Subcutaneous adipose tissue (tissue), 4 donors: Measurements from ENCODE around the gene TTI1. TPM values are rescaled to one million over a fixed set of nuclear protein-coding genes. Genes with fewer than 3 reads are reported as not detected.

Experiments used
- total RNA-seq, 4 donors: library from RNA; depleted of rRNA; stranded (reverse); fragments of >200 nt; gene quantifications; one replicate each; pipeline ENCODE4 v1.1.0, GENCODE V29; 2016
- TF ChIP-seq, protein P1 (sequence below): fragments of 450-650 bp; IDR thresholded peaks from one replicate; pipeline ENCODE4 v1.5.1; 2016; ENCODE audit warnings: low read depth, mild to moderate bottlenecking, control low read depth, antibody characterized with exemption, moderate library complexity

The TTI1 gene
- total RNA-seq, 4 donors from 2014 or later: 9.6 to 14.8 (median 12.6) TPM

DNA sequence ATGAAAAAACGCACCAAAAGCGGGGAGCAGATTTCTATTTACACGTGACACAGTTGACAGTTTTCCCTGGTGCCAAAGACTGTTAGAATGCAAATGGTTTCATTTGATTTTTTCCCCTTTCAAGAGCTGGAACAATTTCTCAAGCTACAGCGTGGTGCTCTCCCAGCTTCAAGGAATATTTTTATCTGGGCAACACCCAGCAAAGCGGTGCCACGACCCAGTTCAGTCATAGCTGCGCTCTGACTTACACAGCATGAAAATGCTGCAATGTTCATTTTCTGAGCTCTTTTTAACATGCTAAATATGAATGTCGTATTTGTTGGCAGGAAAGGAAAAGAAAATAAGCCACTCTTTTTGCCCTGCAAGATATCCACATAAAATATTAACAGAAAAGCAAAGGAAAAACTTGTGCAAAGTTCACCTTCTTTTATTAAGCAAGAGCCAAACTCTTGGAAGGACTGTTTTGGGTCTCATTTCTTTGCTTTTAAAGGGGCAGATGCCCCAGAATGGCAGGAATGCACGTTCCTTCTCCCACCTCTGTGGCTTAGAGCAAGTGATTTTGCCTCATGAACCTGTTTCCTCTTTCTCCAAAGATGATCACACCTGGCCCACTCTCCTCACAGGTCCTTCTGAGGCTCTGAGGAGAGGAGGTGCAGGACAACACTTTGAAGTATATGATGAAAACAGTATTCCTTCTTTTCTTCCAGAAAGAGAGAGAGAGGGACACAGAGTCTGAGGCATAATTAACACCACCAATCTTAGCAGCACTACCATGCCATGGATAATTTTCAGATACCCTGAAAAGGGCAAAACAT is 47.0 kb downstream of the TTI1 start:
- TF ChIP-seq, protein P1, sequence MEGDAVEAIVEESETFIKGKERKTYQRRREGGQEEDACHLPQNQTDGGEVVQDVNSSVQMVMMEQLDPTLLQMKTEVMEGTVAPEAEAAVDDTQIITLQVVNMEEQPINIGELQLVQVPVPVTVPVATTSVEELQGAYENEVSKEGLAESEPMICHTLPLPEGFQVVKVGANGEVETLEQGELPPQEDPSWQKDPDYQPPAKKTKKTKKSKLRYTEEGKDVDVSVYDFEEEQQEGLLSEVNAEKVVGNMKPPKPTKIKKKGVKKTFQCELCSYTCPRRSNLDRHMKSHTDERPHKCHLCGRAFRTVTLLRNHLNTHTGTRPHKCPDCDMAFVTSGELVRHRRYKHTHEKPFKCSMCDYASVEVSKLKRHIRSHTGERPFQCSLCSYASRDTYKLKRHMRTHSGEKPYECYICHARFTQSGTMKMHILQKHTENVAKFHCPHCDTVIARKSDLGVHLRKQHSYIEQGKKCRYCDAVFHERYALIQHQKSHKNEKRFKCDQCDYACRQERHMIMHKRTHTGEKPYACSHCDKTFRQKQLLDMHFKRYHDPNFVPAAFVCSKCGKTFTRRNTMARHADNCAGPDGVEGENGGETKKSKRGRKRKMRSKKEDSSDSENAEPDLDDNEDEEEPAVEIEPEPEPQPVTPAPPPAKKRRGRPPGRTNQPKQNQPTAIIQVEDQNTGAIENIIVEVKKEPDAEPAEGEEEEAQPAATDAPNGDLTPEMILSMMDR: no peak

DNA sequence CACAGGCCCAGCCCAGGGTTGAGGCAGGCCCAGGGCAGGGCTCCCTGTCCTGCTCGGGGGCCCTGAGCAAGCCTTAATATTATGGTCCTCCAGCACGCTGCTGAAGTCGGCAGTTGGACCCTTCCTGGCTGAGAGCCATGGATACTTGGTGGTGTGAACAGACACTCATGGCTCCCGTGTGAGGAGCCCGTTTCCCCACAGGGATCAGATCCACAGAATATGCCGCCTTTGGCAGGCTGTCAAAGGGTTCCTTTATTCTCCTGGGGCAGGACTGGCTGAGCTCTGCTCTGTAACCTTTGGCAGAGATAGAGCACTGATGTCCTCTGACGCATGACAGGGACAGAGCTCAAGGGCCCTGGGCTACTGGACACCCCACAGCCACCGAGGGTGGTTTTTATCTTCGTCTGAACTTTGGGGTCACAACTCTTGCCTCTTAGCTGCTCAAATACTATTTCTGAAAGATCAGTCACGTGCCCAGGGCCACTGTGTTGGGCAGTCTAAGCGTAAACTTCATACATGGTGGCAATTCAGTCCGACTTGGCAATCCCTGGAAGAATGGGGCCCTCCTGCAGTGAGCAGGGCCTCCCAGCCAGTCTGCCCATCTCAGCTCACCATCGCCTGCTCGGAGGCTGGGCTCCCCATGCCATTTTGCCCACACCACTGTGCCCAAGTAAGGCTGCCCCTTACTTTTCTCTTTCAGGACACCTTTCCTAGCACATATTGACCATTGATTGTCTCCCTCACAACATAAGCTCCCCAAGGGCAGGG is 49.1 kb downstream of the TTI1 start:
- TF ChIP-seq, protein P1: no peak

DNA sequence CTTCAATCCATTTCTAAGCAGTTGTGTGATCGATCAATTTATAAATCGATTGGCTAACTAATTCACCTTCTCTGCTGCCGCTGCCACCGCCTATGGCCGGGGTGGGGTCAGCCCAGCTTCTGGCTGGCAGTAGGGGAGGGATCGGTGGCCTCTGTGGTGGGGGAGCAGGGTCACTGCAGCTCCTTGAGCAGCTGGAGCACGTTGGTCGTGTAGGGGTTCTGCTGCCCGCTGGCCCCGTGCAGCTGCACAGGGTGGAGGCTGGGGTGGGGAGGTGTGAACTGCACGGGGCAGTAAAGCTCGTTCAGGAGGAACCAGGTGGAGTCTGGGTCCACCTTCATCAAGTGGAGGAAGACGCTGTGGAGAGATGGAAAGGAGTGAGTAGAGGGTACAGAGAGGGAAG is 50.0 kb downstream of the TTI1 start:
- TF ChIP-seq, protein P1: no peak

DNA sequence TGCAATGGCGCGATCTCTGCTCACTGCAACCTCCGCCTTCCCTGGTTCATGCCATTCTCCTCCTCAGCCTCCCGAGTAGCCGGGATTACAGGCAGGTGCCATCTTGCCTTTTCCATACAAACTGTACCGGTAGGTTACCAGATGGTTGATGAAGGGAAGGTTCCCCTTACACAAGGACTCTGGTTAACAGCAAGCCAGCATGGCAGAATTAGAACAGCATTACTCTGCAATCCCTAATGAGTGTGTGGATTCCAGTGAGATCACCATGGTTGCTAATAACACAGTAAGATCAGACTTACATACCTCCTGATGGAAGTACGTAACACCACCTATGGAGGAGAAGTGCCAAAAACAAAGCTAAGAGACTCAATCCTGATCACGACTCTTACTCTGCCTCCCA is 51.7 kb downstream of the TTI1 start:
- TF ChIP-seq, protein P1: no peak

DNA sequence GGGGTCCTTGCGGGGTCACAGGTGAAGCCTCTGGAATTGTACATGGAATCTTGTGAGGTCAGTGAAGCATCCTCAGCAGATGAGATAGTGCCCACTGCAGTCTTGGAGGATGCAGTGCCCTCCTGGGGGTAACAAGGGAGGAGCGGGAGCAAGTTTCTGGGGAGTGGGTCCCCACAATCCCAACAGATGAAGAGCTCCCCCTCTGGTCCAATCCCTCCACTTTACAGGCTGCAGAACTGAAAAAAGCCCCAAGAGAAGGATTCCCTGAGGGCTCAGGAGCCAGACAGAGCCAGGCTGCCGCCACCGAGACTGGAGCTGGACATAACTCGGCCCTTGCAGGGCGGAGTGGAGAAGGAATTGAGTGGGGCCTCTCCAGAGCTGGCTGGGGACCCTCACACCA is 52.4 kb downstream of the TTI1 start:
- TF ChIP-seq, protein P1: no peak

DNA sequence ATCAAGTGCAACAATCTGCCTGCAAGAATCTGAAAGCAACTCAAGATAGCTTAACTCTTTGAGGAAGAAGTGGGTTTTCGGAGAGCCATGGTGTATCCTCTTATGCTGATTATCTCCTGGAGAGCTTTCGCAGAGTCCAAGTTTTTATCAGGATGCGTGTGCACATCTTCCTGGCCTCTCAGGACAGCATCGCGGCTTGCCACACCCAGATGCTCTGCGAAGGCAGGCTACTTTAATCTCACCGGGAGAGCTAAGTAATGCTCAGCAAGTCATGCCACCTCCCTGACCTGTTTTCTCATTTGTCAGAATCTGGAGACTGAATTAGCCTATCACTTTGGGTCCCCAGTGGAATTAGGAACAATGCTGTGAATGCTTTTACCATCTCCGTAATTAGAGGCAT is 52.9 kb downstream of the TTI1 start:
- TF ChIP-seq, protein P1: no peak
